ENCODE results near the gene NOCT. TPM values are rescaled to one million over a fixed set of nuclear protein-coding genes. Genes with fewer than 3 reads are reported as not detected.

NOCT gene
- polyA plus RNA-seq, 1 donor from 2014 or later = 5.1 TPM

DNA sequence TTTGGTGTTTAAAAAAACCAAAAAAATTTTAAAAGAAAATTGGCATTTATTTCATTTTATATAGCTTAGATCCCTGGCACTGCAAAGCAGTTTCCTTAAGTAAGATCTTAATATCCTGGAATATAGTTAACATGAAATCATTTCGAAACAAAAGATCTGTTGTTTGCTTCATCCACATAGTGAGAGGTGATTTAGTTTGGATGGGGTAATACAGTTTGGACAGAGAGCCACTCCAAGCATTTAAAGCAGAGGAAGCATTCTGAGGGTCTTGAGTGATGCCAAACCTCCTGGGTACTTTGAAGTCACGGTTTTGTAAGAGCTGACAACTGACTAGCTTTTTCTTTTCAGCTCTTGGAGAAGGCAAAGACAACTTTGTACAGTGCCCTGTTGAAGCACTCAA, 28.7 kb downstream of the NOCT start:
- Histone ChIP-seq H3K4me2 (ENCODE audit: low read length) (no peak overlapping the region), H3K4me3 (ENCODE audit: low read length) (no peak overlapping the region), H3F3A (ENCODE audit: insufficient read depth, low read length, poor library complexity, severe bottlenecking) (no peaks in the 10 kb centered on the region), H3K9me2 (ENCODE audit: insufficient read depth, low read length) (no peaks in the 10 kb centered on the region), H3K9me3 (ENCODE audit: low read length) (no peaks in the 10 kb centered on the region), H2AFZ (ENCODE audit: low read depth, low read length) (no peak overlapping the region), H3K79me2 (replicated peaks; ENCODE audit: insufficient read depth, low read length) (peaks cover 3% of the 10 kb centered on the region), H3K27ac (ENCODE audit: low read length) (no peak overlapping the region), H4K20me1 (ENCODE audit: insufficient read depth) (no peaks in the 10 kb centered on the region), H3K9ac (ENCODE audit: low read length) (no peak overlapping the region), H3K27me3 (ENCODE audit: insufficient read depth, low read depth, low read length) (no peaks in the 10 kb centered on the region), H3K36me3 (ENCODE audit: insufficient read depth, low read length) (peaks cover 9% of the 10 kb centered on the region)
- TF ChIP-seq EP300 (conservative IDR thresholded peaks at IDR 0.05; ENCODE audit: poor library complexity, severe bottlenecking) (no peak), TAF1 (IDR thresholded peaks at IDR 0.05; ENCODE audit: low read depth) (no peak), RAD21 (conservative IDR thresholded peaks at IDR 0.05) (no peak), POLR2AphosphoS5 (IDR thresholded peaks at IDR 0.05) (no peak), MXI1 (conservative IDR thresholded peaks at IDR 0.05; ENCODE audit: poor library complexity, severe bottlenecking) (no peak), EZH2 (IDR thresholded peaks at IDR 0.05; ENCODE audit: borderline replicate concordance, insufficient read depth, low read length, poor library complexity, severe bottlenecking) (no peak)

DNA sequence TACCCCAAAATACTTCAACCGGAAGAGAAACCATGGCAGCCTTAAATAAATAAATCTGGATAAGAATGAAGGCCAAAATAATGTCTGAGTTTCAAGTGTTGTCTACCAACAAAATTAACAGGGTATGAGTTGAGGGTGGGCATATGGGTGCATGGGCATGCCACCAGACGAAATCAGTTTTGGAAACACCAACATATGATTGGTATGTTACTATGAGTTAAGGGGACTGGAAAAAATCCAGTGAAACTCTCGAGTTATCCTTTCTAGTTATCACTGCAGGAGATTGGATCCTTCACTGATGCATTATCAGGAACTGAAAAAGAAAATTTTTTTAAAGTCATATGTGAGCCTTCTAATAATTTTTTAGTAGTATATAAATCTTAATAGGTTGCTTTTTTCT, 32.4 kb downstream of the NOCT start:
- no peaks in the 10 kb centered on the region for H3K9me2 ChIP-seq (ENCODE audit: insufficient read depth, low read length)
- no peak overlapping the region for H3K27ac ChIP-seq (ENCODE audit: low read length)
- H3K4me2 ChIP-seq (ENCODE audit: low read length) = no peak overlapping the region
- H2AFZ ChIP-seq (ENCODE audit: low read depth, low read length) = no peak overlapping the region
- no peak overlapping the region for H3K9ac ChIP-seq (ENCODE audit: low read length)
- TF ChIP-seq RAD21 (conservative IDR thresholded peaks at IDR 0.05) (no peak), MXI1 (conservative IDR thresholded peaks at IDR 0.05; ENCODE audit: poor library complexity, severe bottlenecking) (no peak), SMC3 (conservative IDR thresholded peaks at IDR 0.05; ENCODE audit: poor library complexity) (no peak), EZH2 (IDR thresholded peaks at IDR 0.05; ENCODE audit: borderline replicate concordance, insufficient read depth, low read length, poor library complexity, severe bottlenecking) (no peak), EP300 (conservative IDR thresholded peaks at IDR 0.05; ENCODE audit: poor library complexity, severe bottlenecking) (no peak), REST (IDR thresholded peaks at IDR 0.05; ENCODE audit: borderline replicate concordance) (no peak), POLR2AphosphoS5 (IDR thresholded peaks at IDR 0.05) (no peak), CTCF (IDR thresholded peaks at IDR 0.05; ENCODE audit: poor library complexity, severe bottlenecking) (no peak), TAF1 (IDR thresholded peaks at IDR 0.05; ENCODE audit: low read depth) (no peak)
- no peaks in the 10 kb centered on the region for H3K27me3 ChIP-seq (ENCODE audit: insufficient read depth, low read depth, low read length)
- peaks cover 9% of the 10 kb centered on the region for H3K36me3 ChIP-seq (ENCODE audit: insufficient read depth, low read length)
- H3F3A ChIP-seq (ENCODE audit: insufficient read depth, low read length, poor library complexity, severe bottlenecking) = no peaks in the 10 kb centered on the region
- H3K4me3 ChIP-seq (ENCODE audit: low read length) = no peak overlapping the region
- no peaks in the 10 kb centered on the region for H4K20me1 ChIP-seq (ENCODE audit: insufficient read depth)
- H3K9me3 ChIP-seq (ENCODE audit: low read length) = no peaks in the 10 kb centered on the region
- peaks cover 3% of the 10 kb centered on the region for H3K79me2 ChIP-seq (replicated peaks; ENCODE audit: insufficient read depth, low read length)
